Measurements from ENCODE around the gene PTPN4.

The PTPN4 gene

DNA sequence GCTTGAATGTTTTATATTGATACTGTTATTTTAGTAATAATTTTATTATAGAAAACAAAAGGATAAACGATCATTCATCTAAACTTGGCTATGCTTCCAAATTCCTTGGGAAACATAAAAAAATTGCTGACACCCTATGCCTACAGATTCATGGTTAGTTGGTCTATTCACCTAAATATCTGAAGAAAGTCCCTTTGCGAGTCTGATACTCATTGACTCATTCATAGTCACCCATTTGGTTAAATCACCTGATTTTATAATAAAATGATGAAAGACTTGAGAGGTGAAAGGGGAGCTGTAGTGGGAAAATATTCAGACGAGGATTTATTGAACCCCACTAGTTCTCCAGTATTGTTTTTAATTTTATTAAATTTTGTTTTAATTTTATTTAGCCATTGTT lies 112.0 kb downstream of the PTPN4 start:
- DNase-seq (ENCODE audit: low read depth in 1 of 2, low spot score in 1 of 2): no peak
- Histone ChIP-seq H3K27me3 (ENCODE audit: insufficient read depth, poor library complexity, severe bottlenecking) (no peaks in the 10 kb centered on the region), H3K4me3 (replicated peaks; ENCODE audit: insufficient read depth, low read length) (no peak overlapping the region), H3K27ac (replicated peaks) (no peak overlapping the region)
- no peak for TF ChIP-seq POLR2AphosphoS5 (IDR thresholded peaks at IDR 0.05; ENCODE audit: low read depth)
- TF ChIP-seq, protein P1, sequence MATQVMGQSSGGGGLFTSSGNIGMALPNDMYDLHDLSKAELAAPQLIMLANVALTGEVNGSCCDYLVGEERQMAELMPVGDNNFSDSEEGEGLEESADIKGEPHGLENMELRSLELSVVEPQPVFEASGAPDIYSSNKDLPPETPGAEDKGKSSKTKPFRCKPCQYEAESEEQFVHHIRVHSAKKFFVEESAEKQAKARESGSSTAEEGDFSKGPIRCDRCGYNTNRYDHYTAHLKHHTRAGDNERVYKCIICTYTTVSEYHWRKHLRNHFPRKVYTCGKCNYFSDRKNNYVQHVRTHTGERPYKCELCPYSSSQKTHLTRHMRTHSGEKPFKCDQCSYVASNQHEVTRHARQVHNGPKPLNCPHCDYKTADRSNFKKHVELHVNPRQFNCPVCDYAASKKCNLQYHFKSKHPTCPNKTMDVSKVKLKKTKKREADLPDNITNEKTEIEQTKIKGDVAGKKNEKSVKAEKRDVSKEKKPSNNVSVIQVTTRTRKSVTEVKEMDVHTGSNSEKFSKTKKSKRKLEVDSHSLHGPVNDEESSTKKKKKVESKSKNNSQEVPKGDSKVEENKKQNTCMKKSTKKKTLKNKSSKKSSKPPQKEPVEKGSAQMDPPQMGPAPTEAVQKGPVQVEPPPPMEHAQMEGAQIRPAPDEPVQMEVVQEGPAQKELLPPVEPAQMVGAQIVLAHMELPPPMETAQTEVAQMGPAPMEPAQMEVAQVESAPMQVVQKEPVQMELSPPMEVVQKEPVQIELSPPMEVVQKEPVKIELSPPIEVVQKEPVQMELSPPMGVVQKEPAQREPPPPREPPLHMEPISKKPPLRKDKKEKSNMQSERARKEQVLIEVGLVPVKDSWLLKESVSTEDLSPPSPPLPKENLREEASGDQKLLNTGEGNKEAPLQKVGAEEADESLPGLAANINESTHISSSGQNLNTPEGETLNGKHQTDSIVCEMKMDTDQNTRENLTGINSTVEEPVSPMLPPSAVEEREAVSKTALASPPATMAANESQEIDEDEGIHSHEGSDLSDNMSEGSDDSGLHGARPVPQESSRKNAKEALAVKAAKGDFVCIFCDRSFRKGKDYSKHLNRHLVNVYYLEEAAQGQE (IDR thresholded peaks at IDR 0.05; ENCODE audit: insufficient replicate concordance, low read depth): no peak
- no peak for TF ChIP-seq SPI1 (IDR thresholded peaks at IDR 0.05; ENCODE audit: borderline replicate concordance, low read depth)
- no peak for TF ChIP-seq GABPA (IDR thresholded peaks at IDR 0.05; ENCODE audit: low read depth)
- TF ChIP-seq, protein P2, sequence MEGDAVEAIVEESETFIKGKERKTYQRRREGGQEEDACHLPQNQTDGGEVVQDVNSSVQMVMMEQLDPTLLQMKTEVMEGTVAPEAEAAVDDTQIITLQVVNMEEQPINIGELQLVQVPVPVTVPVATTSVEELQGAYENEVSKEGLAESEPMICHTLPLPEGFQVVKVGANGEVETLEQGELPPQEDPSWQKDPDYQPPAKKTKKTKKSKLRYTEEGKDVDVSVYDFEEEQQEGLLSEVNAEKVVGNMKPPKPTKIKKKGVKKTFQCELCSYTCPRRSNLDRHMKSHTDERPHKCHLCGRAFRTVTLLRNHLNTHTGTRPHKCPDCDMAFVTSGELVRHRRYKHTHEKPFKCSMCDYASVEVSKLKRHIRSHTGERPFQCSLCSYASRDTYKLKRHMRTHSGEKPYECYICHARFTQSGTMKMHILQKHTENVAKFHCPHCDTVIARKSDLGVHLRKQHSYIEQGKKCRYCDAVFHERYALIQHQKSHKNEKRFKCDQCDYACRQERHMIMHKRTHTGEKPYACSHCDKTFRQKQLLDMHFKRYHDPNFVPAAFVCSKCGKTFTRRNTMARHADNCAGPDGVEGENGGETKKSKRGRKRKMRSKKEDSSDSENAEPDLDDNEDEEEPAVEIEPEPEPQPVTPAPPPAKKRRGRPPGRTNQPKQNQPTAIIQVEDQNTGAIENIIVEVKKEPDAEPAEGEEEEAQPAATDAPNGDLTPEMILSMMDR (IDR thresholded peaks at IDR 0.05; ENCODE audit: insufficient read depth, low read length): no peak

GRCh38 chr2:119873350-119874315 lies 113.9 kb downstream of the PTPN4 start:
- TF ChIP-seq GABPA (IDR thresholded peaks at IDR 0.05; ENCODE audit: low read depth) (no peak), SPI1 (IDR thresholded peaks at IDR 0.05; ENCODE audit: borderline replicate concordance, low read depth) (no peak), POLR2AphosphoS5 (IDR thresholded peaks at IDR 0.05; ENCODE audit: low read depth) (no peak)
- TF ChIP-seq, protein P2 (IDR thresholded peaks at IDR 0.05; ENCODE audit: insufficient read depth, low read length): no peak
- TF ChIP-seq, protein P1 (IDR thresholded peaks at IDR 0.05; ENCODE audit: insufficient replicate concordance, low read depth): no peak
- Histone ChIP-seq H3K27me3 (ENCODE audit: insufficient read depth, poor library complexity, severe bottlenecking) (no peaks in the 10 kb centered on the region), H3K4me3 (replicated peaks; ENCODE audit: insufficient read depth, low read length) (no peak overlapping the region), H3K27ac (replicated peaks) (no peak overlapping the region)
- DNase-seq (ENCODE audit: low read depth in 1 of 2, low spot score in 1 of 2): no peak

- no peak overlapping the region for H3K27ac ChIP-seq (replicated peaks)
- DNase-seq (ENCODE audit: low read depth in 1 of 2, low spot score in 1 of 2): no peak
- no peaks in the 10 kb centered on the region for H3K27me3 ChIP-seq (ENCODE audit: insufficient read depth, poor library complexity, severe bottlenecking)
- no peak overlapping the region for H3K4me3 ChIP-seq (replicated peaks; ENCODE audit: insufficient read depth, low read length)
- TF ChIP-seq GABPA (IDR thresholded peaks at IDR 0.05; ENCODE audit: low read depth) (no peak), SPI1 (IDR thresholded peaks at IDR 0.05; ENCODE audit: borderline replicate concordance, low read depth) (no peak), POLR2AphosphoS5 (IDR thresholded peaks at IDR 0.05; ENCODE audit: low read depth) (no peak)
- TF ChIP-seq, protein P1 (IDR thresholded peaks at IDR 0.05; ENCODE audit: insufficient replicate concordance, low read depth): no peak
- TF ChIP-seq, protein P2 (IDR thresholded peaks at IDR 0.05; ENCODE audit: insufficient read depth, low read length): no peak
These were observed 119.8 kb downstream of the PTPN4 start for GRCh38 chr2:119879502-119879901.
